Activated CD4-positive, alpha-beta T cell treated with anti-CD3 and anti-CD28 coated beads, Interleukin-2, amount 10 ng/mL, durations not matched to agents 7 days and 5 days (primary cell): ENCODE data around the gene SLCO4A1. TPM values are rescaled to one million over a fixed set of nuclear protein-coding genes. Genes with fewer than 3 reads are reported as not detected.

Experiments used
- CTCF ChIA-PET: fragments of 350-600 bp; sonication (Branson Sonifier 250); formaldehyde crosslinking; loops from one replicate; lab custom pipeline; 2021; ENCODE audit warnings: antibody characterized with exemption; lab: Charles Lee
- POLR2A ChIA-PET: fragments of 350-600 bp; sonication (Branson Sonifier 250); formaldehyde crosslinking; loops from one replicate; lab custom pipeline; 2021; ENCODE audit warnings: antibody characterized with exemption; lab: Charles Lee
- DNase-seq: peaks from one replicate; pipeline ENCODE4 v3.0.0-alpha.2; 2020
- H3K27ac Mint-ChIP-seq: one replicate; pipeline ENCODE4 v1.8.0; 2021; ENCODE audit warnings: mild to moderate bottlenecking, moderate library complexity, mixed read lengths
- H3K27me3 Mint-ChIP-seq: one replicate; pipeline ENCODE4 v1.8.0; 2021; ENCODE audit warnings: mixed read lengths
- H3K36me3 Mint-ChIP-seq: one replicate; pipeline ENCODE4 v1.8.0; 2021; ENCODE audit warnings: low read depth, mixed read lengths
- H3K4me1 Mint-ChIP-seq: one replicate; pipeline ENCODE4 v1.8.0; 2021; ENCODE audit warnings: mixed read lengths
- H3K4me3 Mint-ChIP-seq: one replicate; pipeline ENCODE4 v1.8.0; 2021; ENCODE audit warnings: mild to moderate bottlenecking, moderate library complexity, mixed read lengths
- H3K9me3 Mint-ChIP-seq: one replicate; pipeline ENCODE4 v1.8.0; 2021; ENCODE audit warnings: mixed read lengths
- total RNA-seq, 2 experiments: library from RNA; stranded (reverse); gene quantifications; one replicate each; pipeline ENCODE4 v1.2.3, GENCODE V29; 2021

Gene SLCO4A1
- total RNA-seq, 2 experiments from 2014 or later: 54.2 to 55.2 TPM

GRCh38 chr20:62695448-62696414 lies 53.4 kb downstream of the SLCO4A1 start:
- Mint-ChIP-seq H3K27me3 (peaks cover 2% of the 10 kb centered on the region), H3K4me1 (peaks cover 9% of the 10 kb centered on the region), H3K36me3 (no peaks in the 10 kb centered on the region), H3K4me3 (no peak overlapping the region), H3K9me3 (no peaks in the 10 kb centered on the region), H3K27ac (no peak overlapping the region)
- CTCF ChIA-PET: interaction anchor here (0.8 kb wide), 1 partner anchor 78 kb away, joined by 3 read pairs; no protein-coding TSS in a partner anchor
- DNase-seq: no peak
- POLR2A ChIA-PET: no interaction called here

GRCh38 chr20:62696434-62696957 lies 54.2 kb downstream of the SLCO4A1 start:
- Mint-ChIP-seq H3K27ac (no peak overlapping the region), H3K4me3 (no peak overlapping the region), H3K36me3 (no peaks in the 10 kb centered on the region), H3K9me3 (no peaks in the 10 kb centered on the region), H3K4me1 (peaks cover 8% of the 10 kb centered on the region), H3K27me3 (peaks cover 2% of the 10 kb centered on the region)
- POLR2A ChIA-PET: no interaction called here
- no peak for DNase-seq
- CTCF ChIA-PET: no interaction called here

- H3K27ac Mint-ChIP-seq: no peak overlapping the region
- H3K9me3 Mint-ChIP-seq: no peaks in the 10 kb centered on the region
- DNase-seq: no peak
- H3K36me3 Mint-ChIP-seq: no peaks in the 10 kb centered on the region
- POLR2A ChIA-PET: no interaction called here
- CTCF ChIA-PET: no interaction called here
- H3K27me3 Mint-ChIP-seq: peaks cover 2% of the 10 kb centered on the region
- no peak overlapping the region for H3K4me3 Mint-ChIP-seq
- peaks cover 7% of the 10 kb centered on the region for H3K4me1 Mint-ChIP-seq
Measured at GRCh38 chr20:62696989-62697388, 54.7 kb downstream of the SLCO4A1 start.

GRCh38 chr20:62697468-62697912 lies 55.2 kb downstream of the SLCO4A1 start:
- CTCF ChIA-PET: no interaction called here
- no peaks in the 10 kb centered on the region for H3K36me3 Mint-ChIP-seq

GRCh38 chr20:62698231-62698630 lies 55.9 kb downstream of the SLCO4A1 start:
- Mint-ChIP-seq H3K4me1 (peaks cover 8% of the 10 kb centered on the region), H3K4me3 (no peak overlapping the region), H3K36me3 (no peaks in the 10 kb centered on the region), H3K27ac (peak overlapping the region; percentile 15), H3K9me3 (no peaks in the 10 kb centered on the region), H3K27me3 (peaks cover 2% of the 10 kb centered on the region)
- no peak for DNase-seq
- ChIA-PET CTCF (interaction anchor here (1.0 kb wide), 1 partner anchor 11 kb away, joined by 3 read pairs; no protein-coding TSS in a partner anchor), POLR2A (no interaction called here)

More at GRCh38 chr20:62697468-62697912, 55.2 kb downstream of the SLCO4A1 start:
- peak overlapping the region; percentile 50 for H3K27ac Mint-ChIP-seq
- H3K4me3 Mint-ChIP-seq: no peak overlapping the region
- POLR2A ChIA-PET: no interaction called here
- H3K4me1 Mint-ChIP-seq: peaks cover 7% of the 10 kb centered on the region
- H3K27me3 Mint-ChIP-seq: peaks cover 2% of the 10 kb centered on the region
- H3K9me3 Mint-ChIP-seq: no peaks in the 10 kb centered on the region
- DNase-seq: no peak

- H3K9me3 Mint-ChIP-seq: no peaks in the 10 kb centered on the region
- no peak overlapping the region for H3K4me3 Mint-ChIP-seq
- peaks cover 2% of the 10 kb centered on the region for H3K27me3 Mint-ChIP-seq
- ChIA-PET CTCF (no interaction called here), POLR2A (no interaction called here)
- H3K36me3 Mint-ChIP-seq: no peaks in the 10 kb centered on the region
- H3K4me1 Mint-ChIP-seq: peaks cover 13% of the 10 kb centered on the region
- H3K27ac Mint-ChIP-seq: no peak overlapping the region
- no peak for DNase-seq
Measured at GRCh38 chr20:62699296-62699695, 57.0 kb downstream of the SLCO4A1 start.

- H3K36me3 Mint-ChIP-seq: no peaks in the 10 kb centered on the region
- peaks cover 16% of the 10 kb centered on the region for H3K4me1 Mint-ChIP-seq
- ChIA-PET POLR2A (no interaction called here), CTCF (no interaction called here)
- DNase-seq: no peak
- no peaks in the 10 kb centered on the region for H3K9me3 Mint-ChIP-seq
- H3K27me3 Mint-ChIP-seq: peaks cover 2% of the 10 kb centered on the region
- H3K4me3 Mint-ChIP-seq: no peak overlapping the region
- no peak overlapping the region for H3K27ac Mint-ChIP-seq
Measured at GRCh38 chr20:62699741-62700140, 57.4 kb downstream of the SLCO4A1 start.

GRCh38 chr20:62700261-62700930 lies 58.1 kb downstream of the SLCO4A1 start:
- H3K27ac Mint-ChIP-seq: no peak overlapping the region
- no peak overlapping the region for H3K4me3 Mint-ChIP-seq
- H3K9me3 Mint-ChIP-seq: no peaks in the 10 kb centered on the region
- peaks cover 18% of the 10 kb centered on the region for H3K4me1 Mint-ChIP-seq
- ChIA-PET CTCF (no interaction called here), POLR2A (no interaction called here)
- no peaks in the 10 kb centered on the region for H3K36me3 Mint-ChIP-seq
- no peaks in the 10 kb centered on the region for H3K27me3 Mint-ChIP-seq
- no peak for DNase-seq

GRCh38 chr20:62701161-62702012 lies 59.1 kb downstream of the SLCO4A1 start:
- H3K9me3 Mint-ChIP-seq: no peaks in the 10 kb centered on the region

GRCh38 chr20:62702013-62702300 lies 59.7 kb downstream of the SLCO4A1 start:
- H3K4me1 Mint-ChIP-seq: peaks cover 10% of the 10 kb centered on the region
- CTCF ChIA-PET: no interaction called here
- POLR2A ChIA-PET: no interaction called here
- no peaks in the 10 kb centered on the region for H3K36me3 Mint-ChIP-seq
- no peaks in the 10 kb centered on the region for H3K9me3 Mint-ChIP-seq
- peaks cover 3% of the 10 kb centered on the region for H3K27me3 Mint-ChIP-seq
- no peak for DNase-seq
- H3K27ac Mint-ChIP-seq: no peak overlapping the region
- H3K4me3 Mint-ChIP-seq: no peak overlapping the region

More at GRCh38 chr20:62701161-62702012, 59.1 kb downstream of the SLCO4A1 start:
- no peak overlapping the region for H3K27ac Mint-ChIP-seq
- peaks cover 12% of the 10 kb centered on the region for H3K4me1 Mint-ChIP-seq
- H3K4me3 Mint-ChIP-seq: no peak overlapping the region
- H3K36me3 Mint-ChIP-seq: no peaks in the 10 kb centered on the region
- no peaks in the 10 kb centered on the region for H3K27me3 Mint-ChIP-seq
- DNase-seq: no peak
- ChIA-PET POLR2A (no interaction called here), CTCF (no interaction called here)

- no peaks in the 10 kb centered on the region for H3K36me3 Mint-ChIP-seq
- peak; percentile 12 for DNase-seq
- POLR2A ChIA-PET: interaction anchor here (0.6 kb wide), 1 partner anchor 312 kb away, joined by 3 read pairs; no protein-coding TSS in a partner anchor
- peaks cover 16% of the 10 kb centered on the region for H3K4me1 Mint-ChIP-seq
- peaks cover 12% of the 10 kb centered on the region for H3K27me3 Mint-ChIP-seq
- peak overlapping the region; percentile 79 for H3K27ac Mint-ChIP-seq
- no peaks in the 10 kb centered on the region for H3K9me3 Mint-ChIP-seq
- H3K4me3 Mint-ChIP-seq: no peak overlapping the region
- CTCF ChIA-PET: no interaction called here
Measured at GRCh38 chr20:62702895-62703852, 60.9 kb downstream of the SLCO4A1 start.
